GM23248 (cell line): ENCODE measurements around the gene ITGAV.

ENCODE experiments used
- EZH2 ChIP-seq: fragments of 200-600 bp; sonication (generic); IDR thresholded peaks from 2 replicates; pipeline ENCODE4 v1.6.1; 2018; ENCODE audit warnings: antibody characterized with exemption, mild to moderate bottlenecking; ENCODE audit not compliant: insufficient read depth, poor library complexity, severe bottlenecking
- EZH2phosphoT487 ChIP-seq: fragments of 200-600 bp; sonication (generic); IDR thresholded peaks from 2 replicates; pipeline ENCODE4 v1.6.1; 2018; ENCODE audit warnings: antibody characterized with exemption, moderate library complexity, mild to moderate bottlenecking, low read depth; ENCODE audit not compliant: insufficient read depth

DNA sequence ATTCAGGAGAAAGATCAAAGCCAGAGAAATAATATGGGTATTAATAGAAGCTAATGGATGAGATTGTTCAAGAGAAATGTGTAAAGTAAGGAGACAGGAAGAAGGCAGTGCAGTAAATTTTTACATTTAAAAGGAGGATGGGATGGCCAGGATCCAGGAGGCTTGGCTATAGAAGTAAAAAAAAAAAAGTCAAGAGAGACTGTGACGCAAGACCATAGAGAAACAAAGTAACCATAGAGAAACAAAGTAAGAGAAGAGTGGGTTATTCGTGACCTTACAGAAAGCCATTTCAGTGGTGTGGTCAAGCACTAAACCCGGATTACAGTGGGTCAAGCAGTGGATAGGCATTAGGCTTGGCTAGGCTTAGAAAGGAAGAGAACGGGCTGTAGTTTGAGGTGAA, 93.5 kb downstream of the ITGAV start:
- TF ChIP-seq EZH2, result no peak
- no peak for TF ChIP-seq EZH2phosphoT487
